ENCODE data around the gene ALDH3A1.

ALDH3A1 gene

GRCh38 chr17:19747829-19748806 lies at the start of gene ALDH3A1:
ALDH3A1 (minus strand) TSS chr17:19748298; CDS start chr17:19745129, 3,169 bp downstream.
- no peak within 1 kb of the TSS for H3K4me3 ChIP-seq (ENCODE audit: low read length)
- no peak within 1 kb of the TSS for H3K9ac ChIP-seq (ENCODE audit: low read length)
- H3K4me1 ChIP-seq (ENCODE audit: control insufficient read depth, low read depth, low read length): no peaks in the 10 kb centered on the region
- H3K36me3 ChIP-seq (ENCODE audit: control insufficient read depth, low read depth, low read length): no peaks in the 10 kb centered on the region
- H3K27me3 ChIP-seq (ENCODE audit: control insufficient read depth, insufficient read depth, low read length): peaks cover 9% of the 10 kb centered on the region
- H3K27ac ChIP-seq (ENCODE audit: low read length): no peak within 1 kb of the TSS
- no peaks in the 10 kb centered on the region for H3K9me3 ChIP-seq (ENCODE audit: control insufficient read depth, low read depth, low read length)

GRCh38 chr17:19796457-19796856 lies 48.4 kb upstream of the ALDH3A1 start:
- Histone ChIP-seq H3K36me3 (ENCODE audit: control insufficient read depth, low read depth, low read length) (no peaks in the 10 kb centered on the region), H3K4me3 (ENCODE audit: low read length) (no peak overlapping the region), H3K9me3 (ENCODE audit: control insufficient read depth, low read depth, low read length) (no peaks in the 10 kb centered on the region)

GRCh38 chr17:19791918-19792550 lies 43.9 kb upstream of the ALDH3A1 start:
- H3K27ac ChIP-seq (ENCODE audit: low read length): no peak overlapping the region
- H3K4me3 ChIP-seq (ENCODE audit: low read length): no peak overlapping the region
- H3K9me3 ChIP-seq (ENCODE audit: control insufficient read depth, low read depth, low read length): no peaks in the 10 kb centered on the region
- no peak overlapping the region for H3K9ac ChIP-seq (ENCODE audit: low read length)
- H3K4me1 ChIP-seq (ENCODE audit: control insufficient read depth, low read depth, low read length): no peaks in the 10 kb centered on the region
- no peaks in the 10 kb centered on the region for H3K27me3 ChIP-seq (ENCODE audit: control insufficient read depth, insufficient read depth, low read length)
- H3K36me3 ChIP-seq (ENCODE audit: control insufficient read depth, low read depth, low read length): no peaks in the 10 kb centered on the region

More at GRCh38 chr17:19796457-19796856, 48.4 kb upstream of the ALDH3A1 start:
- Histone ChIP-seq H3K9ac (ENCODE audit: low read length) (no peak overlapping the region), H3K27ac (ENCODE audit: low read length) (no peak overlapping the region), H3K27me3 (ENCODE audit: control insufficient read depth, insufficient read depth, low read length) (no peaks in the 10 kb centered on the region), H3K4me1 (ENCODE audit: control insufficient read depth, low read depth, low read length) (no peaks in the 10 kb centered on the region)

- no peaks in the 10 kb centered on the region for H3K36me3 ChIP-seq (ENCODE audit: control insufficient read depth, low read depth, low read length)
- no peak overlapping the region for H3K9ac ChIP-seq (ENCODE audit: low read length)
- H3K27ac ChIP-seq (ENCODE audit: low read length): no peak overlapping the region
These were observed 39.7 kb upstream of the ALDH3A1 start for GRCh38 chr17:19787733-19788357.

GRCh38 chr17:19785854-19786253 lies 37.8 kb upstream of the ALDH3A1 start:
- H3K4me1 ChIP-seq (ENCODE audit: control insufficient read depth, low read depth, low read length): no peaks in the 10 kb centered on the region
- no peak overlapping the region for H3K27ac ChIP-seq (ENCODE audit: low read length)
- no peak overlapping the region for H3K9ac ChIP-seq (ENCODE audit: low read length)
- no peaks in the 10 kb centered on the region for H3K36me3 ChIP-seq (ENCODE audit: control insufficient read depth, low read depth, low read length)
- no peak overlapping the region for H3K4me3 ChIP-seq (ENCODE audit: low read length)
- H3K9me3 ChIP-seq (ENCODE audit: control insufficient read depth, low read depth, low read length): no peaks in the 10 kb centered on the region
- H3K27me3 ChIP-seq (ENCODE audit: control insufficient read depth, insufficient read depth, low read length): no peaks in the 10 kb centered on the region

More at GRCh38 chr17:19787733-19788357, 39.7 kb upstream of the ALDH3A1 start:
- no peak overlapping the region for H3K4me3 ChIP-seq (ENCODE audit: low read length)
- H3K9me3 ChIP-seq (ENCODE audit: control insufficient read depth, low read depth, low read length): no peaks in the 10 kb centered on the region
- H3K27me3 ChIP-seq (ENCODE audit: control insufficient read depth, insufficient read depth, low read length): no peaks in the 10 kb centered on the region
- H3K4me1 ChIP-seq (ENCODE audit: control insufficient read depth, low read depth, low read length): no peaks in the 10 kb centered on the region

- H3K9ac ChIP-seq (ENCODE audit: low read length): no peak overlapping the region
- H3K36me3 ChIP-seq (ENCODE audit: control insufficient read depth, low read depth, low read length): no peaks in the 10 kb centered on the region
- H3K27ac ChIP-seq (ENCODE audit: low read length): no peak overlapping the region
- H3K4me3 ChIP-seq (ENCODE audit: low read length): no peak overlapping the region
- no peaks in the 10 kb centered on the region for H3K4me1 ChIP-seq (ENCODE audit: control insufficient read depth, low read depth, low read length)
- no peaks in the 10 kb centered on the region for H3K27me3 ChIP-seq (ENCODE audit: control insufficient read depth, insufficient read depth, low read length)
- H3K9me3 ChIP-seq (ENCODE audit: control insufficient read depth, low read depth, low read length): no peaks in the 10 kb centered on the region
These were observed 33.7 kb upstream of the ALDH3A1 start for GRCh38 chr17:19781488-19782458.

- Histone ChIP-seq H3K36me3 (ENCODE audit: control insufficient read depth, low read depth, low read length) (no peaks in the 10 kb centered on the region), H3K9me3 (ENCODE audit: control insufficient read depth, low read depth, low read length) (no peaks in the 10 kb centered on the region), H3K4me1 (ENCODE audit: control insufficient read depth, low read depth, low read length) (no peaks in the 10 kb centered on the region), H3K27ac (ENCODE audit: low read length) (no peak overlapping the region), H3K4me3 (ENCODE audit: low read length) (no peak overlapping the region), H3K27me3 (ENCODE audit: control insufficient read depth, insufficient read depth, low read length) (no peaks in the 10 kb centered on the region), H3K9ac (ENCODE audit: low read length) (no peak overlapping the region)
These were observed 32.7 kb upstream of the ALDH3A1 start for GRCh38 chr17:19780846-19781245.

GRCh38 chr17:19773534-19773933 lies 25.4 kb upstream of the ALDH3A1 start:
- Histone ChIP-seq H3K4me3 (ENCODE audit: low read length) (no peak overlapping the region), H3K27ac (ENCODE audit: low read length) (no peak overlapping the region), H3K36me3 (ENCODE audit: control insufficient read depth, low read depth, low read length) (no peaks in the 10 kb centered on the region), H3K4me1 (ENCODE audit: control insufficient read depth, low read depth, low read length) (no peaks in the 10 kb centered on the region), H3K27me3 (ENCODE audit: control insufficient read depth, insufficient read depth, low read length) (no peaks in the 10 kb centered on the region), H3K9ac (ENCODE audit: low read length) (no peak overlapping the region), H3K9me3 (ENCODE audit: control insufficient read depth, low read depth, low read length) (no peaks in the 10 kb centered on the region)

GRCh38 chr17:19771971-19772630 lies 24.0 kb upstream of the ALDH3A1 start:
- Histone ChIP-seq H3K4me1 (ENCODE audit: control insufficient read depth, low read depth, low read length) (no peaks in the 10 kb centered on the region), H3K4me3 (ENCODE audit: low read length) (no peak overlapping the region), H3K27ac (ENCODE audit: low read length) (no peak overlapping the region), H3K9ac (ENCODE audit: low read length) (no peak overlapping the region), H3K9me3 (ENCODE audit: control insufficient read depth, low read depth, low read length) (no peaks in the 10 kb centered on the region), H3K36me3 (ENCODE audit: control insufficient read depth, low read depth, low read length) (no peaks in the 10 kb centered on the region), H3K27me3 (ENCODE audit: control insufficient read depth, insufficient read depth, low read length) (no peaks in the 10 kb centered on the region)

GRCh38 chr17:19770985-19771735 lies 23.1 kb upstream of the ALDH3A1 start:
- no peak overlapping the region for H3K9ac ChIP-seq (ENCODE audit: low read length)
- H3K4me1 ChIP-seq (ENCODE audit: control insufficient read depth, low read depth, low read length): no peaks in the 10 kb centered on the region
- no peak overlapping the region for H3K27ac ChIP-seq (ENCODE audit: low read length)
- no peaks in the 10 kb centered on the region for H3K27me3 ChIP-seq (ENCODE audit: control insufficient read depth, insufficient read depth, low read length)
- H3K9me3 ChIP-seq (ENCODE audit: control insufficient read depth, low read depth, low read length): no peaks in the 10 kb centered on the region
- no peak overlapping the region for H3K4me3 ChIP-seq (ENCODE audit: low read length)
- H3K36me3 ChIP-seq (ENCODE audit: control insufficient read depth, low read depth, low read length): no peaks in the 10 kb centered on the region

All from iPS-18a (cell line).